Cardiac septum (tissue), 1 donor: ENCODE measurements around the gene OGFR. TPM values are rescaled to one million over a fixed set of nuclear protein-coding genes. Genes with fewer than 3 reads are reported as not detected.

ENCODE experiments used
- DNase-seq: peaks from one replicate; pipeline ENCODE4 v3.0.0-alpha.2; 2020; ENCODE audit warnings: low spot score
- intact Hi-C: fragments of 100-400 bp; cut with DNase I; formaldehyde crosslinking; loops from one replicate; pipeline ENCODE4 v1.14.0; 2022
- total RNA-seq: library from RNA; stranded (reverse); fragmentation: NEBNext Ultra II Directional; extraction: Animal tissue kit (Norgen Biotek cat#: 25700); gene quantifications from one replicate; pipeline ENCODE4 v1.2.1, GENCODE V29; 2021
- donor health status: DM: no; HTN: no; CAD: no.

Gene OGFR
- total RNA-seq, 1 donor from 2014 or later: 16.4 TPM

- no peak for DNase-seq
- intact Hi-C loops: loop anchor here (10.0 kb wide), 1 partner anchor 392 kb away; the partner anchor contains the start of gene CABLES2
These were observed 7.7 kb upstream of the OGFR start for GRCh38 chr20:62796699-62797491.

- DNase-seq: no peak
These were observed 6.7 kb upstream of the OGFR start for GRCh38 chr20:62797671-62798532.

GRCh38 chr20:62799036-62799435 lies 5.6 kb upstream of the OGFR start:
- no peak for DNase-seq
- intact Hi-C loops: loop anchor here (10.0 kb wide), 1 partner anchor 394 kb away; the partner anchor contains the start of gene CABLES2

More at GRCh38 chr20:62797671-62798532, 6.7 kb upstream of the OGFR start:
- intact Hi-C loops: loop anchor here (10.0 kb wide), 1 partner anchor 393 kb away; the partner anchor contains the start of gene CABLES2

GRCh38 chr20:62799459-62799858 lies 5.2 kb upstream of the OGFR start:
- DNase-seq: no peak
- intact Hi-C loops: loop anchor here (10.0 kb wide), 1 partner anchor 395 kb away; the partner anchor contains the start of gene CABLES2

- intact Hi-C loops: loop anchor here (10.0 kb wide), 1 partner anchor 395 kb away; the partner anchor contains the start of gene CABLES2
These were observed 4.8 kb upstream of the OGFR start for GRCh38 chr20:62799873-62800272.

GRCh38 chr20:62800314-62801259 lies 4.0 kb upstream of the OGFR start:
- intact Hi-C loops: no loop called here
- DNase-seq: no peak

More at GRCh38 chr20:62799873-62800272, 4.8 kb upstream of the OGFR start:
- no peak for DNase-seq

- intact Hi-C loops: no loop called here
- DNase-seq: no peak
These were observed 3.2 kb upstream of the OGFR start for GRCh38 chr20:62801284-62802010.

GRCh38 chr20:62802026-62802712 lies 2.5 kb upstream of the OGFR start:
- intact Hi-C loops: no loop called here
- no peak for DNase-seq

- no peak for DNase-seq
- intact Hi-C loops: no loop called here
These were observed 511 bp upstream of the OGFR start for GRCh38 chr20:62804021-62804626.

- intact Hi-C loops: loop anchor here (5.0 kb wide), 1 partner anchor 138 kb away; no protein-coding TSS in a partner anchor
- no peak for DNase-seq
These were observed 598 bp downstream of the OGFR start for GRCh38 chr20:62805155-62805710.

- intact Hi-C loops: loop anchor here (5.0 kb wide), 1 partner anchor 139 kb away; no protein-coding TSS in a partner anchor
- peak; percentile 86 for DNase-seq
These were observed 1.2 kb downstream of the OGFR start for GRCh38 chr20:62805711-62806382.

- DNase-seq: no peak
- intact Hi-C loops: loop anchor here (5.0 kb wide), 1 partner anchor 139 kb away; no protein-coding TSS in a partner anchor
These were observed 1.9 kb downstream of the OGFR start for GRCh38 chr20:62806383-62807050.

GRCh38 chr20:62807444-62808210 lies 3.0 kb downstream of the OGFR start:
- intact Hi-C loops: loop anchor here (5.0 kb wide), 1 partner anchor 140 kb away; no protein-coding TSS in a partner anchor
- no peak for DNase-seq

GRCh38 chr20:62808211-62808865 lies 3.7 kb downstream of the OGFR start:
- peak; percentile 87 for DNase-seq
- intact Hi-C loops: loop anchor here (5.0 kb wide), 1 partner anchor 141 kb away; no protein-coding TSS in a partner anchor
